Measurements from ENCODE around the gene CCDC88C.

DNA sequence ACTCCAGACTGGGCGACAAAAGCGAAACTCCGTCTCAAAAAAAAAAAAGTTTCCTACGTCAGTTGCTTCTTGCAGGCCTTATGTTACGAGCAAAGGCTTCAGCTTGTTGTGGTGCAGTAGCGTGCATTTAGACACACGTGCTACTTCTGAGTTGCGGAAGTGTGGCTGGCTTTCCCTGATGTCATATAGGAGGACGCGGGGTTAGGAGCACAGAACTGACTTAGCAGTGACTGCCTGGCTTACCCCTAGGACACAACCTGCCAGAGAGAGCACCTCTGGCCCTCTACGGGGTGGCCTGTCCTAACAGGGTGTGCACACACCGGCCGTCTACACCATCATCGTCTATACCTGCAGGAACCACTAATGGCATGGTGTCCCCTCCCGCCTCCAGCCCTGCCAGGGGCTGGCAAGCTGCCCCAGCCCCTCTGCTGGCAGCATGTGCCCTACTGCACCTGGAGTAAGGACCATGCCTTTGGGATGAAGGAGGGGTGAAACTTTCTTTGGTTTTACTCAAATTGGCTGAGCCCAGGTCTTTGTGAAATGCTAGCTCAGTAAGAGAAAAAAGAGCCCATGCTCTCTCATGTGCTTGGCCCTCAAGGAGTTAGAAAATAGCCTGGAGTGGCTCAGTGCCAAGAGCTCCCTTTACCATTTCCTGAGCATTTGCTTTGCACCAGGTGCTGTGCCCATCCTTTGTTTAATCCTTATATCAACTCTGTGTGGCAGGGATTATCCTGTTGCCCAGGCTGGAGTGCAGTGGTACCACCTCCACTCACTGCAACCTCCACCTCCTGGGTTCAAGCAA is 171.4 kb downstream of the CCDC88C start:
- TF ChIP-seq, protein P1, sequence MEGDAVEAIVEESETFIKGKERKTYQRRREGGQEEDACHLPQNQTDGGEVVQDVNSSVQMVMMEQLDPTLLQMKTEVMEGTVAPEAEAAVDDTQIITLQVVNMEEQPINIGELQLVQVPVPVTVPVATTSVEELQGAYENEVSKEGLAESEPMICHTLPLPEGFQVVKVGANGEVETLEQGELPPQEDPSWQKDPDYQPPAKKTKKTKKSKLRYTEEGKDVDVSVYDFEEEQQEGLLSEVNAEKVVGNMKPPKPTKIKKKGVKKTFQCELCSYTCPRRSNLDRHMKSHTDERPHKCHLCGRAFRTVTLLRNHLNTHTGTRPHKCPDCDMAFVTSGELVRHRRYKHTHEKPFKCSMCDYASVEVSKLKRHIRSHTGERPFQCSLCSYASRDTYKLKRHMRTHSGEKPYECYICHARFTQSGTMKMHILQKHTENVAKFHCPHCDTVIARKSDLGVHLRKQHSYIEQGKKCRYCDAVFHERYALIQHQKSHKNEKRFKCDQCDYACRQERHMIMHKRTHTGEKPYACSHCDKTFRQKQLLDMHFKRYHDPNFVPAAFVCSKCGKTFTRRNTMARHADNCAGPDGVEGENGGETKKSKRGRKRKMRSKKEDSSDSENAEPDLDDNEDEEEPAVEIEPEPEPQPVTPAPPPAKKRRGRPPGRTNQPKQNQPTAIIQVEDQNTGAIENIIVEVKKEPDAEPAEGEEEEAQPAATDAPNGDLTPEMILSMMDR (conservative IDR thresholded peaks at IDR 0.05; ENCODE audit: low read length): no peak
- TF ChIP-seq EZH2phosphoT487 (IDR thresholded peaks at IDR 0.05; ENCODE audit: borderline replicate concordance, low read depth, low read length): no peak

Measured in OCI-LY7 (cell line).